ENCODE results near the gene PNMT. TPM values are rescaled to one million over a fixed set of nuclear protein-coding genes. Genes with fewer than 3 reads are reported as not detected.

PNMT gene
- polyA plus RNA-seq, 1 donor, result 2.1 TPM

- Histone ChIP-seq H3K27ac (ENCODE audit: low read length) (peak overlapping the region; percentile 86), H3K36me3 (ENCODE audit: control insufficient read depth, insufficient read depth, low read length) (peaks cover 11% of the 10 kb centered on the region), H3K4me1 (ENCODE audit: control insufficient read depth, insufficient read depth, low read length) (peaks cover 81% of the 10 kb centered on the region), H3K4me3 (ENCODE audit: low read length) (no peak overlapping the region), H3K9me3 (ENCODE audit: control insufficient read depth, low read depth, low read length) (no peaks in the 10 kb centered on the region), H3K27me3 (ENCODE audit: control insufficient read depth, insufficient read depth, low read length) (no peaks in the 10 kb centered on the region)
- DNase-seq, result no peak
- WGBS (ENCODE audit: insufficient coverage, low lambda C conversion rate), result no CpG with 5 or more reads among the region's 13 CpGs
Measured at GRCh38 chr17:39677542-39678339, 9.5 kb downstream of the PNMT start.

GRCh38 chr17:39678340-39679116, 10.3 kb downstream of the PNMT start:
- peak; percentile 95 to 98 for DNase-seq
- Histone ChIP-seq H3K4me1 (ENCODE audit: control insufficient read depth, insufficient read depth, low read length) (peaks cover 78% of the 10 kb centered on the region), H3K27ac (ENCODE audit: low read length) (peak overlapping the region; percentile 86), H3K9me3 (ENCODE audit: control insufficient read depth, low read depth, low read length) (no peaks in the 10 kb centered on the region), H3K27me3 (ENCODE audit: control insufficient read depth, insufficient read depth, low read length) (no peaks in the 10 kb centered on the region), H3K36me3 (ENCODE audit: control insufficient read depth, insufficient read depth, low read length) (peaks cover 17% of the 10 kb centered on the region), H3K4me3 (ENCODE audit: low read length) (no peak overlapping the region)
- WGBS (ENCODE audit: insufficient coverage, low lambda C conversion rate), result no CpG with 5 or more reads among the region's 13 CpGs

- Histone ChIP-seq H3K27ac (ENCODE audit: low read length) (peak overlapping the region; percentile 86), H3K4me3 (ENCODE audit: low read length) (no peak overlapping the region), H3K9me3 (ENCODE audit: control insufficient read depth, low read depth, low read length) (no peaks in the 10 kb centered on the region), H3K4me1 (ENCODE audit: control insufficient read depth, insufficient read depth, low read length) (peaks cover 67% of the 10 kb centered on the region), H3K36me3 (ENCODE audit: control insufficient read depth, insufficient read depth, low read length) (peaks cover 26% of the 10 kb centered on the region), H3K27me3 (ENCODE audit: control insufficient read depth, insufficient read depth, low read length) (no peaks in the 10 kb centered on the region)
- peak in 1 of 2 donors; percentile 63 for DNase-seq
- WGBS (ENCODE audit: insufficient coverage, low lambda C conversion rate), result no CpG with 5 or more reads among the region's 12 CpGs
Measured at GRCh38 chr17:39679521-39680192, 11.4 kb downstream of the PNMT start.

GRCh38 chr17:39683295-39683939, 15.2 kb downstream of the PNMT start:
- peaks cover 28% of the 10 kb centered on the region for H3K36me3 ChIP-seq (ENCODE audit: control insufficient read depth, insufficient read depth, low read length)
- H3K27ac ChIP-seq (ENCODE audit: low read length), result no peak overlapping the region
- no peak for DNase-seq
- no peaks in the 10 kb centered on the region for H3K27me3 ChIP-seq (ENCODE audit: control insufficient read depth, insufficient read depth, low read length)
- peaks cover 37% of the 10 kb centered on the region for H3K4me1 ChIP-seq (ENCODE audit: control insufficient read depth, insufficient read depth, low read length)
- H3K9me3 ChIP-seq (ENCODE audit: control insufficient read depth, low read depth, low read length), result no peaks in the 10 kb centered on the region
- no CpG with 5 or more reads among the region's 9 CpGs for WGBS (ENCODE audit: insufficient coverage, low lambda C conversion rate)
- no peak overlapping the region for H3K4me3 ChIP-seq (ENCODE audit: low read length)

GRCh38 chr17:39684369-39685192, 16.3 kb downstream of the PNMT start:
- no peak for DNase-seq
- no CpG with 5 or more reads among the region's 12 CpGs for WGBS (ENCODE audit: insufficient coverage, low lambda C conversion rate)
- Histone ChIP-seq H3K9me3 (ENCODE audit: control insufficient read depth, low read depth, low read length) (no peaks in the 10 kb centered on the region), H3K27ac (ENCODE audit: low read length) (no peak overlapping the region), H3K4me1 (ENCODE audit: control insufficient read depth, insufficient read depth, low read length) (peaks cover 37% of the 10 kb centered on the region), H3K4me3 (ENCODE audit: low read length) (no peak overlapping the region), H3K36me3 (ENCODE audit: control insufficient read depth, insufficient read depth, low read length) (peaks cover 25% of the 10 kb centered on the region), H3K27me3 (ENCODE audit: control insufficient read depth, insufficient read depth, low read length) (no peaks in the 10 kb centered on the region)

- peak in 1 of 2 donors; percentile 59 for DNase-seq
- Histone ChIP-seq H3K27ac (ENCODE audit: low read length) (peak overlapping the region; percentile 96), H3K27me3 (ENCODE audit: control insufficient read depth, insufficient read depth, low read length) (no peaks in the 10 kb centered on the region), H3K36me3 (ENCODE audit: control insufficient read depth, insufficient read depth, low read length) (peaks cover 21% of the 10 kb centered on the region), H3K4me1 (ENCODE audit: control insufficient read depth, insufficient read depth, low read length) (peaks cover 18% of the 10 kb centered on the region), H3K4me3 (ENCODE audit: low read length) (peak overlapping the region; percentile 80), H3K9me3 (ENCODE audit: control insufficient read depth, low read depth, low read length) (no peaks in the 10 kb centered on the region)
- WGBS (ENCODE audit: insufficient coverage, low lambda C conversion rate), result no CpG with 5 or more reads among the region's 6 CpGs
Measured at GRCh38 chr17:39687101-39687545, 18.9 kb downstream of the PNMT start.

- H3K4me3 ChIP-seq (ENCODE audit: low read length), result peak within 1 kb of the TSS; percentile 80
- H3K4me1 ChIP-seq (ENCODE audit: control insufficient read depth, insufficient read depth, low read length), result peaks cover 22% of the 10 kb centered on the region
- peak within 1 kb of the TSS; percentile 96 for H3K27ac ChIP-seq (ENCODE audit: low read length)
- peak; percentile 88 to 95 for DNase-seq
- peaks cover 21% of the 10 kb centered on the region for H3K36me3 ChIP-seq (ENCODE audit: control insufficient read depth, insufficient read depth, low read length)
- no peaks in the 10 kb centered on the region for H3K9me3 ChIP-seq (ENCODE audit: control insufficient read depth, low read depth, low read length)
- no CpG with 5 or more reads among the region's 45 CpGs for WGBS (ENCODE audit: insufficient coverage, low lambda C conversion rate)
- no peaks in the 10 kb centered on the region for H3K27me3 ChIP-seq (ENCODE audit: control insufficient read depth, insufficient read depth, low read length)
Measured at GRCh38 chr17:39687546-39688474, 19.6 kb downstream of the PNMT start, which contains the start of gene PGAP3. PGAP3 (minus strand) TSS chr17:39688057; CDS start chr17:39688014, 43 bp downstream.

GRCh38 chr17:39688475-39688835, 20.2 kb downstream of the PNMT start:
- Histone ChIP-seq H3K4me1 (ENCODE audit: control insufficient read depth, insufficient read depth, low read length) (peaks cover 29% of the 10 kb centered on the region), H3K9me3 (ENCODE audit: control insufficient read depth, low read depth, low read length) (no peaks in the 10 kb centered on the region), H3K27ac (ENCODE audit: low read length) (peak overlapping the region; percentile 96), H3K4me3 (ENCODE audit: low read length) (peak overlapping the region; percentile 80), H3K27me3 (ENCODE audit: control insufficient read depth, insufficient read depth, low read length) (no peaks in the 10 kb centered on the region), H3K36me3 (ENCODE audit: control insufficient read depth, insufficient read depth, low read length) (peaks cover 16% of the 10 kb centered on the region)
- 8% methylated on average over 2 of the region's 6 CpGs for WGBS (ENCODE audit: insufficient coverage, low lambda C conversion rate)
- DNase-seq, result peak in 1 of 2 donors; percentile 47

GRCh38 chr17:39688945-39689344, 20.7 kb downstream of the PNMT start:
- H3K4me3 ChIP-seq (ENCODE audit: low read length), result peak overlapping the region; percentile 80
- no peaks in the 10 kb centered on the region for H3K27me3 ChIP-seq (ENCODE audit: control insufficient read depth, insufficient read depth, low read length)
- H3K4me1 ChIP-seq (ENCODE audit: control insufficient read depth, insufficient read depth, low read length), result peaks cover 34% of the 10 kb centered on the region
- H3K27ac ChIP-seq (ENCODE audit: low read length), result peak overlapping the region; percentile 96
- no peaks in the 10 kb centered on the region for H3K9me3 ChIP-seq (ENCODE audit: control insufficient read depth, low read depth, low read length)
- WGBS (ENCODE audit: insufficient coverage, low lambda C conversion rate), result no CpG with 5 or more reads among the region's 3 CpGs
- peaks cover 14% of the 10 kb centered on the region for H3K36me3 ChIP-seq (ENCODE audit: control insufficient read depth, insufficient read depth, low read length)
- no peak for DNase-seq

Measured in large intestine (tissue), 3 donors.